Mesodermal cell (in vitro differentiated cells): ENCODE results near the gene TBC1D8B.
A peak's percentile ranks its signal among the peaks of the same experiment; 100 is the strongest.

Experiments used
- H3K27ac ChIP-seq: 2 replicates; pipeline ENCODE4 v1.7.0; 2013; ENCODE audit warnings: mild to moderate bottlenecking, low read depth, low read length, moderate library complexity; ENCODE audit not compliant: severe bottlenecking
- H3K36me3 ChIP-seq: 2 replicates; pipeline ENCODE4 v1.7.1; 2013; ENCODE audit warnings: mild to moderate bottlenecking, low read length, moderate library complexity; ENCODE audit not compliant: control insufficient read depth, insufficient read depth
- H3K4me1 ChIP-seq: one replicate; pipeline ENCODE4 v1.7.1; 2013; ENCODE audit warnings: mild to moderate bottlenecking, low read length; ENCODE audit not compliant: insufficient read depth, control insufficient read depth, poor library complexity, severe bottlenecking
- H3K4me3 ChIP-seq: 2 replicates; pipeline ENCODE4 v1.7.0; 2013; ENCODE audit warnings: low read length, control low read depth, mild to moderate bottlenecking; ENCODE audit not compliant: insufficient read depth, poor library complexity, severe bottlenecking; ENCODE audit errors: extremely low read depth
- H3K9me3 ChIP-seq: 2 replicates; pipeline ENCODE4 v1.7.1; 2013; ENCODE audit warnings: mild to moderate bottlenecking, low read length, moderate library complexity; ENCODE audit not compliant: control insufficient read depth
- WGBS, 2 experiments: methylation state at CpG; one replicate each; pipeline ENCODE4 v1.1.5; 2013; ENCODE audit warnings: missing lambda C conversion rate in 2 of 2; ENCODE audit not compliant: insufficient coverage in 2 of 2; 5-methylcytosine and 5-hydroxymethylcytosine counted together

The TBC1D8B gene

GRCh38 chrX:106917830-106918500 lies 115.5 kb downstream of the TBC1D8B start:
- Histone ChIP-seq H3K27ac (no peak overlapping the region), H3K36me3 (no peaks in the 10 kb centered on the region), H3K4me3 (no peak overlapping the region), H3K4me1 (no peaks in the 10 kb centered on the region), H3K9me3 (no peaks in the 10 kb centered on the region)
- WGBS, 2 experiments, result 83 to 89% methylated on average over 1 to 2 of the region's 6 CpGs

GRCh38 chrX:106919932-106920452 lies 117.5 kb downstream of the TBC1D8B start, which contains the start of gene CLDN2:
CLDN2 (plus strand) TSS chrX:106920402; CDS start chrX:106928229, 7,827 bp downstream.
- H3K36me3 ChIP-seq, result no peaks in the 10 kb centered on the region
- peaks cover 4% of the 10 kb centered on the region for H3K4me1 ChIP-seq
- H3K9me3 ChIP-seq, result no peaks in the 10 kb centered on the region
- H3K4me3 ChIP-seq, result no peak within 1 kb of the TSS
- 0% methylated on average over 2 of the region's 2 CpGs; no CpG with 5 or more reads in 1 of the 2 experiments for WGBS, 2 experiments
- H3K27ac ChIP-seq, result peak within 1 kb of the TSS; percentile 23

- Histone ChIP-seq H3K4me1 (peaks cover 4% of the 10 kb centered on the region), H3K4me3 (no peak overlapping the region), H3K9me3 (no peaks in the 10 kb centered on the region), H3K36me3 (no peaks in the 10 kb centered on the region), H3K27ac (no peak overlapping the region)
- WGBS, 2 experiments, result 88% methylated on average over 1 of the region's 2 CpGs; no CpG with 5 or more reads in 1 of the 2 experiments
Observed at GRCh38 chrX:106921637-106922036, 119.2 kb downstream of the TBC1D8B start.
